ENCODE data around the gene TRMT112.

The TRMT112 gene

DNA sequence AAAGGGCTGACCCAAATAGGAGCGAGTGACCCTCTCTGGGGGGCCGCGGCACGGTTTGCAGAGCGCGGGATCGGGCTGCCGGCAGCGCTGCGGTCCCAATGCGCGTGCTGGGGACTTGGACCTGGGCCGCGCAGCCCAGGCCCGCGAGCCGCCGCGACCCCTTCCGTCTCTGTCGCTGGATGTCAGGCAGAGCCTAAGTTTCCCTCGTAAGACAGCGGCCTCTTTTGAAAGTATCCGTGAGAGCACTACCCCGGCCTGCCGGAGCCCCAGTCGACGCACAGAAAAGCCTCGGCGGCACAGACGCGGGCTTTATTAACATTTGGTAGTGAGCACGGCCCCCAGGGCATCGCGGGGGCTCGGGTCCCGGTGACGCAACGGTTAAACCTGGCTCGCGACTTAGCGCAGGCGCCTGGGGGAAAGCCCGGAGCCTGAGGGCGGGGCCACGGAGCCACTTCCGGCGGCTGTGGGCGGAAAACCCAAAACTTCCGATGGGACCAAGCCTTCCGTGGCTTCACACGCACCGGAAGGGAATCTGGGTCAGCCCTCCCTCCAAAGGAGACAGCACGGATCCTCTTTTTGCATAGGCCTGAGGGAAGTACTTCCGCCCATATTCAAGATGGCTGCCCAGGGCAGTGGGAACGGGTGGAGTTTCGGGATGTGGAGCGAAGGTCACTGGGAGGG lies 47.7 kb downstream of the TRMT112 start:
- DNase-seq (ENCODE audit: low read depth) = peak; percentile 97

DNA sequence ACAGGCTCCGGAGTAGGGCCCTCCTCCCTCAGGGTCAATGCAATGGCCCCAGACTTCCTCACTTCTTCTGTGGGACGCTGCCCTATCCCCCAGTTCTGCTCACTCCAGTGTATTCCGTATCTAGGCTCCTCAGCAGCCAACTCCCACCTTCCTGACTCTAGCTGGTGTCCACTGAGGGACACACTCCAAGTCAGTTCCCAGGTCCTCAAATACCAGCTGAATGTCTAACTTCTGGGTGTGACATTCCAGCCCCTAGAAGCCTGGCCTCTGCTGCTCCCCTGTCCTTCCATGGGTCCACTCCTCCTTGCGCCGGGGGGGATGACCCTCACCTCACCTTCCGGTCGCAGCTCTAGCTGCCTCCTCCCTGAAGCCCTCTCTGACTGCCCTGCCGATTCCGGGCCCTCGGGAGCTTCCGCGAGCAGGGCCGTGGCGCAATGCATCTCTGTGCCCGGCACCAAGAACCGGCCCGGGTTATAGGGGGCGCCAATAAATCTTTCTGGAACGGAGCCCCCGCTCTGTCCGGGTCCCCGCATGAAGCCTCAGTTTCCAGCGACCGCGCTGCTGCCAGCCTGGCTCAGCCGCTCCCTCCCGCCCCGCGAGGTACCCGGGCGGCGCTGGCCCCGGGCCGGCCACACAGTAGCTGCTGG lies 48.3 kb downstream of the TRMT112 start:
- no peak for DNase-seq (ENCODE audit: low read depth)

- no peak for DNase-seq (ENCODE audit: low read depth)
These were observed 49.1 kb downstream of the TRMT112 start for GRCh38 chr11:64268025-64268892.

DNA sequence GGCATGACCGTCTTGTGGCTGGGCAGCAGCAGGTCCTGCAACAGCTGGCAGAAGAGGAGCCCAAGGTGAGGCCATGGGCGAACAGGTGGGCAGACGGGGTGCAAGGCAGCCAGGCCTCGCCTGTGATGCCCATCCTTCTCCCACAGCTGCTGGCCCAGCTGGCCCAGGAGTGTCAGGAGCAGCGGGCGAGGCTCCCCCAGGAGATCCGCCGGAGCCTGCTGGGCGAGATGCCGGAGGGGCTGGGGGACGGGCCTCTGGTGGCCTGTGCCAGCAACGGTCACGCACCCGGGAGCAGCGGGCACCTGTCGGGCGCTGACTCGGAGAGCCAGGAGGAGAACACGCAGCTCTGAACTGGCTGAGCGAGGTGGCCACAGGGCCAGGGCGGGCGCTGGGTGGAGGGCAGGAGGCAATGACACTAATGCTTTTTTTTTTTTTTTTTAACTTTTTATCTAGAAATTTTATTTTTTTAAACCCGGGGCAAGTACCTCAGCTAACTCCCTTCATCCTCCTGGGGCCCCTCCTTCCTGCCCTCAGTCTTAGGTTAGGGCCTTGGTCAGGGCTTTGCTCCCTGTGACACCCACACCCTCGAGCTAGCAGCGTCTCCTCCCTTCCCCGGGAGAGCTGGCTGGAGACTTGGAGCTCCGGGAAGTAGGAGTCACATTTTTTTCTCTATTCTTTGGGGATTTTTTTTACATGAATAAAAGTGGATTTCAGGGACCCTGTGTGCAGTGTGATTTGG lies 50.0 kb downstream of the TRMT112 start:
- DNase-seq (ENCODE audit: low read depth) = no peak
